Calu3 (cell line): ENCODE results near the gene FSD1. TPM values are rescaled to one million over a fixed set of nuclear protein-coding genes. Genes with fewer than 3 reads are reported as not detected.

ENCODE experiments used
- BruUV-seq: library from RNA; stranded (reverse); fragments of 400-500 nt; replicated peaks from 2 replicates; lab custom pipeline; 2021; lab: Mats Ljungman, UMichigan
- CTCF ChIA-PET: fragments of 300-600 bp; sonication (Branson Sonifier 250); formaldehyde crosslinking; loops from one replicate; lab custom pipeline; 2022; ENCODE audit warnings: antibody characterized with exemption; lab: Charles Lee
- DNase-seq: peaks from one replicate; pipeline ENCODE4 v3.0.0; 2022
- H3K27ac Mint-ChIP-seq: one replicate; pipeline ENCODE4 v1.8.0; 2022; ENCODE audit warnings: mixed read lengths; ENCODE audit not compliant: unreplicated experiment
- H3K27me3 Mint-ChIP-seq: one replicate; pipeline ENCODE4 v1.8.0; 2022; ENCODE audit warnings: mixed read lengths; ENCODE audit not compliant: unreplicated experiment
- H3K36me3 Mint-ChIP-seq: one replicate; pipeline ENCODE4 v1.8.0; 2022; ENCODE audit warnings: mild to moderate bottlenecking, moderate library complexity, mixed read lengths; ENCODE audit not compliant: insufficient read depth, unreplicated experiment
- H3K4me1 Mint-ChIP-seq: one replicate; pipeline ENCODE4 v1.8.0; 2022; ENCODE audit warnings: mild to moderate bottlenecking, low read depth, mixed read lengths; ENCODE audit not compliant: unreplicated experiment
- H3K4me3 Mint-ChIP-seq: one replicate; pipeline ENCODE4 v1.8.0; 2022; ENCODE audit warnings: mild to moderate bottlenecking, low read depth, moderate library complexity, mixed read lengths; ENCODE audit not compliant: unreplicated experiment
- H3K9me3 Mint-ChIP-seq: one replicate; pipeline ENCODE4 v1.8.0; 2022; ENCODE audit warnings: low read depth, mixed read lengths; ENCODE audit not compliant: unreplicated experiment
- intact Hi-C: fragments of 100-400 bp; cut with micrococcal nuclease; formaldehyde crosslinking; loops from one replicate; pipeline ENCODE4 v1.10.0; 2022; ENCODE audit not compliant: unreplicated experiment
- total RNA-seq: library from RNA; stranded (reverse); gene quantifications from 2 replicates; pipeline ENCODE4 v1.2.3, GENCODE V29; 2022
- TF ChIP-seq, protein P1 (sequence below): fragments of 200-600 bp; IDR thresholded peaks from one replicate; pipeline ENCODE4 v1.8.0; 2022; ENCODE audit warnings: antibody characterized with exemption; ENCODE audit not compliant: unreplicated experiment

FSD1 gene
- total RNA-seq, 1 experiment from 2014 or later = 1.2 TPM

DNA sequence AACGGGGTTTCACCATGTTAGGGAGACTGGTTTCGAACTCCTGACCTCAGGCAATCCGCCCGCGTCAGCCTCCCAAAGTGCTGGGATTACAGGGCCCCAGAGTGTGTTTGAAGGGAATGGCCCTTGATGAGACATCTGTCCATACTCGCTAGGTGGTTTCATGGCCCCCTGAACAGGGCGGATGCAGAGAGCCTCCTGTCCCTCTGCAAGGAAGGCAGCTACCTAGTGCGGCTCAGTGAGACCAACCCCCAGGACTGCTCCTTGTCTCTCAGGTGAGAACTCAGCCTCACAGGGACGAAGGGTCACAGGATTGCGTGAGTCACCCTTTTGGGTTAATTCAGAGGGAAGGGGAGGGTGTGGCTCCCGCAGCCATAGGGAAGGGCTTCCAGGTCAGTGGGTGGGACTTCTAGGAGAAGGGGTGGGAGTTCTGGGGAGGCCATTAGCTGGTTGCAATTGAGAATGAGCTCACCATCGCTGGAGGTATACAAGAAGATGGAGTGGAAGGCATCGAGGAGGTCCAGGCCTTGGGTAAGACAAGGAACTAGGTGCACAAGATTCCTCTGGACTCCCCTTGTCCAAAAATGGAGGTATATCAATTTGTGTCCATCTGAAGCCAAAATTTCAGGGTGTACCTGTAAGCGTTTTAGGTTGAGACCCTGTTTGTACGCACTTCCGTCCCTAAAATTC is 16.2 kb upstream of the FSD1 start:
- Mint-ChIP-seq H3K36me3 (peaks cover 5% of the 10 kb centered on the region), H3K4me3 (no peak overlapping the region), H3K27me3 (peaks cover 18% of the 10 kb centered on the region), H3K4me1 (no peaks in the 10 kb centered on the region), H3K27ac (no peak overlapping the region), H3K9me3 (no peaks in the 10 kb centered on the region)
- TF ChIP-seq, protein P1, sequence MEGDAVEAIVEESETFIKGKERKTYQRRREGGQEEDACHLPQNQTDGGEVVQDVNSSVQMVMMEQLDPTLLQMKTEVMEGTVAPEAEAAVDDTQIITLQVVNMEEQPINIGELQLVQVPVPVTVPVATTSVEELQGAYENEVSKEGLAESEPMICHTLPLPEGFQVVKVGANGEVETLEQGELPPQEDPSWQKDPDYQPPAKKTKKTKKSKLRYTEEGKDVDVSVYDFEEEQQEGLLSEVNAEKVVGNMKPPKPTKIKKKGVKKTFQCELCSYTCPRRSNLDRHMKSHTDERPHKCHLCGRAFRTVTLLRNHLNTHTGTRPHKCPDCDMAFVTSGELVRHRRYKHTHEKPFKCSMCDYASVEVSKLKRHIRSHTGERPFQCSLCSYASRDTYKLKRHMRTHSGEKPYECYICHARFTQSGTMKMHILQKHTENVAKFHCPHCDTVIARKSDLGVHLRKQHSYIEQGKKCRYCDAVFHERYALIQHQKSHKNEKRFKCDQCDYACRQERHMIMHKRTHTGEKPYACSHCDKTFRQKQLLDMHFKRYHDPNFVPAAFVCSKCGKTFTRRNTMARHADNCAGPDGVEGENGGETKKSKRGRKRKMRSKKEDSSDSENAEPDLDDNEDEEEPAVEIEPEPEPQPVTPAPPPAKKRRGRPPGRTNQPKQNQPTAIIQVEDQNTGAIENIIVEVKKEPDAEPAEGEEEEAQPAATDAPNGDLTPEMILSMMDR = no peak
- intact Hi-C loops = no loop called here
- BruUV-seq = no TSS peak
- CTCF ChIA-PET = interaction anchor here (0.7 kb wide), 1 partner anchor 11 kb away, joined by 3 read pairs; no protein-coding TSS in a partner anchor
- no peak for DNase-seq

DNA sequence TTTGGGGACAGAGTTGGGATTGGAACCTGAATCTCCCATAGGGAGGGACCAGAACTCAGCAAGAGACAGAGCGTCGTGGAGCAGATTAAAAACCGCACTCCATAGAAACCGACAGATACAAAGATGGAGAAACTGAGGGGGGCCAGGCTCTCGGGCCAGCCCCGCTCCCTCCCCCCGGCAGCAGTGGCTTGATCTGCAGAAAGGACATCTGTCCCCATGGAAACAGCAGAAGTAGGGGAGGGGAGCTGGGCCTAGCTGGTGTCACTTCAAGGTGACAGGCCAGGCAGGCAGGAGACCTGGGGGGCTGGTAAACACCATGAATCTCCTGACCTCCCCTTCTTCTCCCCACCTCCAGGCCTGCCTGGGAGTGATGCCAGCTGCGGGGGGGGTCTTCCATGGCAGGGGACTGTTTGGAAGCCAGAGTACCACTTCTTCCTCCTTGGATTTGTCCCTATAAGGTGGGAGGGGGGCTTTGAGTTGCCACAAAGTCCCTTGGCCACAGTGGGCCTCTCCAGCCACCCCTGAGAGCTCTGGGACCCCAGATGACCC is 13.1 kb upstream of the FSD1 start:
- Mint-ChIP-seq H3K9me3 (no peaks in the 10 kb centered on the region), H3K36me3 (peaks cover 5% of the 10 kb centered on the region), H3K4me3 (no peak overlapping the region), H3K27me3 (peaks cover 11% of the 10 kb centered on the region), H3K4me1 (no peaks in the 10 kb centered on the region), H3K27ac (no peak overlapping the region)
- DNase-seq = no peak
- TF ChIP-seq, protein P1 = no peak
- no TSS peak for BruUV-seq
- intact Hi-C loops = no loop called here
- CTCF ChIA-PET = no interaction called here

GRCh38 chr19:4292515-4292914 is 11.9 kb upstream of the FSD1 start:
- H3K27me3 Mint-ChIP-seq = peaks cover 11% of the 10 kb centered on the region
- intact Hi-C loops = no loop called here
- H3K36me3 Mint-ChIP-seq = peaks cover 5% of the 10 kb centered on the region
- H3K9me3 Mint-ChIP-seq = no peaks in the 10 kb centered on the region
- CTCF ChIA-PET = no interaction called here
- no TSS peak for BruUV-seq
- no peak overlapping the region for H3K4me3 Mint-ChIP-seq
- H3K4me1 Mint-ChIP-seq = no peaks in the 10 kb centered on the region
- H3K27ac Mint-ChIP-seq = no peak overlapping the region
- no peak for DNase-seq
- TF ChIP-seq, protein P1 = no peak

GRCh38 chr19:4294389-4294788 is 10.0 kb upstream of the FSD1 start:
- intact Hi-C loops = no loop called here
- Mint-ChIP-seq H3K36me3 (peaks cover 5% of the 10 kb centered on the region), H3K4me1 (no peaks in the 10 kb centered on the region), H3K27me3 (peaks cover 11% of the 10 kb centered on the region), H3K9me3 (no peaks in the 10 kb centered on the region), H3K4me3 (no peak overlapping the region), H3K27ac (no peak overlapping the region)
- CTCF ChIA-PET = no interaction called here
- DNase-seq = no peak
- TF ChIP-seq, protein P1 = no peak
- BruUV-seq = no TSS peak
